Right cardiac atrium (tissue), 5 donors: Measurements from ENCODE around the gene BMPR2. TPM values are rescaled to one million over a fixed set of nuclear protein-coding genes. Genes with fewer than 3 reads are reported as not detected.
"Not testable (repeated sequence)": the region's sequence is repeated elsewhere in the genome, so short reads cannot be mapped to it uniquely, and the experiment has no call there.

Experiments
- ATAC-seq, 2 donors: fragments of 200-7000 bp; cut with Tn5 transposase; one replicate each; pipeline versions ENCODE4 v1.8.0 to v1.9.1; 2020; ENCODE audit warnings: moderate library complexity in 2 of 2, mild to moderate bottlenecking in 1 of 2
- DNase-seq, 3 donors: peaks; one replicate each; pipeline ENCODE4 v3.0.0-alpha.2; 2020
- H3K27ac ChIP-seq: one replicate; pipeline ENCODE4 v1.5.1; 2013; ENCODE audit warnings: mild to moderate bottlenecking, low read length, control low read depth, moderate library complexity
- H3K27me3 ChIP-seq: one replicate; pipeline ENCODE4 v1.6.1; 2013; ENCODE audit not compliant: control insufficient read depth, insufficient read depth
- H3K4me1 ChIP-seq: one replicate; pipeline ENCODE4 v1.6.1; 2013; ENCODE audit warnings: low read length; ENCODE audit not compliant: control insufficient read depth, insufficient read depth
- H3K4me3 ChIP-seq: one replicate; pipeline ENCODE4 v1.5.1; 2013; ENCODE audit warnings: low read length, control low read depth
- H3K9me3 ChIP-seq: one replicate; pipeline ENCODE4 v1.6.1; 2013; ENCODE audit warnings: low read length; ENCODE audit not compliant: control insufficient read depth
- WGBS: extraction: QIAGEN DNeasy Blood & Tissue Kit; methylation state at CpG from one replicate; pipeline ENCODE4 v1.1.7; 2013; 5-methylcytosine and 5-hydroxymethylcytosine counted together
- intact Hi-C, 4 donors: fragments of 100-400 bp; cut with DNase I; formaldehyde crosslinking; loops; one replicate each; pipeline versions ENCODE4 v1.11.0 to v1.14.0; 2022 to 2023
- polyA plus RNA-seq: library from polyadenylated mRNA; stranded (reverse); fragments of 200-250 nt; gene quantifications from one replicate; pipeline ENCODE4 v1.2.3, GENCODE V29; 2013
- total RNA-seq, 4 donors: library from RNA; stranded (reverse); fragmentation: NEBNext Ultra II Directional; extraction: Animal tissue kit (Norgen Biotek cat#: 25700); gene quantifications; one replicate each; pipeline ENCODE4 v1.2.1, GENCODE V29; 2021
- donor health status: healthy with polysubstance abuse.
- donor health status: DM: no; HTN: yes; CAD: no.
- donor health status: DM: no; HTN: no; CAD: no.
- donor health status: DM: no; HTN: yes; CAD: no; lungs with severe emphysema.
- donor health status: DM: yes; HTN: yes; CAD: no.

The BMPR2 gene
- total and polyA plus RNA-seq, 5 donors, result 14.9 to 64.7 (median 53.8) TPM

GRCh38 chr2:202418511-202418910 lies 42.4 kb downstream of the BMPR2 start:
- peak in 1 of 2 donors; percentile 50 for ATAC-seq
- no peaks in the 10 kb centered on the region for H3K27me3 ChIP-seq
- H3K27ac ChIP-seq, result no peak overlapping the region

GRCh38 chr2:202423139-202423538 lies 47.0 kb downstream of the BMPR2 start:
- no peak overlapping the region for H3K27ac ChIP-seq
- H3K4me1 ChIP-seq, result peaks cover 14% of the 10 kb centered on the region
- ATAC-seq (no peak), DNase-seq (no peak)
- H3K9me3 ChIP-seq, result no peaks in the 10 kb centered on the region
- intact Hi-C loops, result no loop called here
- H3K27me3 ChIP-seq, result no peaks in the 10 kb centered on the region
- WGBS, result 57% methylated on average over 2 of the region's 2 CpGs
- H3K4me3 ChIP-seq, result no peak overlapping the region

More at GRCh38 chr2:202418511-202418910, 42.4 kb downstream of the BMPR2 start:
- H3K9me3 ChIP-seq, result no peaks in the 10 kb centered on the region
- H3K4me1 ChIP-seq, result peaks cover 13% of the 10 kb centered on the region
- intact Hi-C loops, result no loop called here
- no peak for DNase-seq
- no peak overlapping the region for H3K4me3 ChIP-seq

- intact Hi-C loops, result no loop called here
Measured at GRCh38 chr2:202425036-202425435, 48.9 kb downstream of the BMPR2 start.

DNA sequence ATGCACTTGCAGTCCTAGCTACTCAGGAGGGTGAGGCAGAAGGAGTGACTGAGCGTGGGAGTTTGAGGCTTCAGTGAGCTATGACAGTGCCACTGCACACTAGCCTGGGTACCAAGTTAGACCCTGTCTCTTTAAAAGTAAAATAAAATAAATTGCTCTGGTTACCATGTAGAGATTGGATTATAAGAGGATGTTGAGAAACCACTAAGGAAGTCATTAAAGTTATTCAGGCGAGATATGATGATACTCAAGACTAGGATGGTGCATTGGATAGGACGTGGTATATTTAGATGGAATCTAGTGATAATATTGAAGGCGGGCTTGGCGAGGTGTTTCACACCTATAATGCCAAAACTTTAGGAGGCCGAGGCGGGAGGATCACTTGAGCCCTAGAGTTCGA lies 50.6 kb downstream of the BMPR2 start:
- Histone ChIP-seq H3K9me3 (no peaks in the 10 kb centered on the region), H3K27ac (no peak overlapping the region), H3K4me3 (no peak overlapping the region), H3K4me1 (peaks cover 15% of the 10 kb centered on the region), H3K27me3 (no peaks in the 10 kb centered on the region)
- WGBS, result 83% methylated on average over 8 of the region's 8 CpGs
- intact Hi-C loops, result no loop called here
- no peak for DNase-seq
- ATAC-seq, result no peak

More at GRCh38 chr2:202425036-202425435, 48.9 kb downstream of the BMPR2 start:
- no peaks in the 10 kb centered on the region for H3K9me3 ChIP-seq
- WGBS, result 84% methylated on average over 5 of the region's 5 CpGs
- no peak for DNase-seq
- H3K27ac ChIP-seq, result no peak overlapping the region
- H3K4me1 ChIP-seq, result peaks cover 15% of the 10 kb centered on the region
- H3K27me3 ChIP-seq, result no peaks in the 10 kb centered on the region
- H3K4me3 ChIP-seq, result no peak overlapping the region
- ATAC-seq, result no peak

- peaks cover 11% of the 10 kb centered on the region for H3K4me1 ChIP-seq
- intact Hi-C loops, result no loop called here
- WGBS, result 46% methylated on average over 6 of the region's 6 CpGs
- peak overlapping the region; percentile 64 for H3K27ac ChIP-seq
- DNase-seq (no peak), ATAC-seq (peak; percentile 73 to 79)
- H3K4me3 ChIP-seq, result no peak overlapping the region
- H3K27me3 ChIP-seq, result no peaks in the 10 kb centered on the region
- no peaks in the 10 kb centered on the region for H3K9me3 ChIP-seq
Measured at GRCh38 chr2:202429164-202429980, 53.2 kb downstream of the BMPR2 start.

DNA sequence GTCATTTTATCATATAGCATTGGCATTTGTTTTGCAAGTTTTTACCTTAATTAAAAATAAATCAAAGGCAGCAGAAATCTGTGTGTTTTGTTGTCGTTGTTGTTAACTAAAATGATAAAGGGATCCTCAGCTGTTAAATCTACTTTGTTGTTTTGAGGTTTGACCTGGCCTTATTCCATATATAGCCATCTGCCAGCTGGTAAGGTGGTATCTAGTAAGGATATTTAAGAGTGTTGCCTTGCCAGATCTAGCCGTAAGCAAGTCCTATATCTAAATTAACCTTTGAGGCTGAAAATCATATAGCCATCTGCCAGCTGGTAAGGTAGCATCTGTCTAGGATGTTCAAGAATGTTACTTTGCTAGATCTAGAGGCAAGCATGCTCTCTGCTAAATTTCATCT lies 56.6 kb downstream of the BMPR2 start:
- Histone ChIP-seq H3K9me3 (no peaks in the 10 kb centered on the region), H3K4me3 (no peak overlapping the region), H3K4me1 (peaks cover 4% of the 10 kb centered on the region), H3K27me3 (no peaks in the 10 kb centered on the region), H3K27ac (no peak overlapping the region)
- intact Hi-C loops, result no loop called here
- DNase-seq, result no peak
- 71% methylated on average over 2 of the region's 2 CpGs for WGBS
- ATAC-seq, result no peak

DNA sequence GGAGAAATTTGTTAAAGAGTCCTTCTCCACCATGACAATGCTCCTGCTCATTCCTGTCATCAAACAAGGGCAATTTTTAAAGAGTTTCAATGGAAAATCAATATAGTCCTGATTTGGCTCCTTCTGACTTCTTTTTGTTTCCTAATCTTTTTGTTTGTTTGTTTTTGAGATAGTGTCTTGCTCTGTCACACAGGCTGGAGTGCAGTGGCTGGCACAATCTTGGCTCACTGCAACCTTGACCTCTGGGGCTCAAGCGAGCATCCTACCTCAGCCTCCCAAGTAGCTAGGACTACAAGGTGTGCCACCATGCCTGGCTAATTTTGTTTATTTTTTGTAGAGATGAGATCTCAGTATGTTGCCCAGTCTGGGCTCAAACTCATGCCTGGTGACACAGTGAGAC lies 58.3 kb downstream of the BMPR2 start:
- DNase-seq, result no peak
- intact Hi-C loops, result no loop called here
- H3K27me3 ChIP-seq, result no peaks in the 10 kb centered on the region
- H3K9me3 ChIP-seq, result no peaks in the 10 kb centered on the region
- H3K27ac ChIP-seq, result no peak overlapping the region
- no peak overlapping the region for H3K4me3 ChIP-seq
- ATAC-seq, result no peak
- WGBS, result 95% methylated on average over 1 of the region's 1 CpG
- no peaks in the 10 kb centered on the region for H3K4me1 ChIP-seq

DNA sequence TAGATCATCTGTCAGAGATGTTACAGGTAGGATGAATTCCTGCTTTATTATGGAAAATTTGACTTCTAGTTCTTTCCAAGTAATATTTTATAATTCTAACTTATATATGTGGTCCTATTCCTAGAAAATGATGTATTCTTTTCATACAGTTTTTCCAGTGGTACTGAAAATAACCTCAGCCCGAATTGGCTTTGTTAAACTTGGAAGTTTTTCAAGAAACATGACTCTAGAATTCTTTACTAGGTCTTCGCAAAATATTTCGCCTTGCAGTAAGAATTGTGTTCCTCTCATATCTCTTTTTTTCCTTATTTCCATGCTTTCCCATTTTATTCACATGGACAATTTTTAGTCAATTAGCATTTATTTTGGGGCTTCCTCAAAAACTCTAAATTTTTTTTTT lies 60.5 kb downstream of the BMPR2 start:
- no peak for ATAC-seq
- Histone ChIP-seq H3K27ac (no peak overlapping the region), H3K9me3 (no peaks in the 10 kb centered on the region), H3K4me1 (no peaks in the 10 kb centered on the region), H3K4me3 (no peak overlapping the region), H3K27me3 (no peaks in the 10 kb centered on the region)
- 25% methylated on average over 3 of the region's 3 CpGs for WGBS
- DNase-seq, result no peak
- intact Hi-C loops, result no loop called here

- intact Hi-C loops, DNase-seq: not testable (repeated sequence)
Measured at GRCh38 chr2:202440117-202440516, 64.0 kb downstream of the BMPR2 start.

GRCh38 chr2:202442882-202443281 lies 66.8 kb downstream of the BMPR2 start:
- Histone ChIP-seq H3K27me3 (no peaks in the 10 kb centered on the region), H3K9me3 (no peaks in the 10 kb centered on the region), H3K27ac (no peak overlapping the region), H3K4me1 (peaks cover 1% of the 10 kb centered on the region), H3K4me3 (no peak overlapping the region)
- WGBS, result 41% methylated on average over 2 of the region's 2 CpGs
- intact Hi-C loops, result no loop called here
- no peak for ATAC-seq
- no peak for DNase-seq

More at GRCh38 chr2:202440117-202440516, 64.0 kb downstream of the BMPR2 start:
- H3K9me3 ChIP-seq, H3K27me3 ChIP-seq, H3K27ac ChIP-seq, H3K4me3 ChIP-seq, ATAC-seq, H3K4me1 ChIP-seq: not testable (repeated sequence)
- WGBS, result 94% methylated on average over 24 of the region's 24 CpGs

DNA sequence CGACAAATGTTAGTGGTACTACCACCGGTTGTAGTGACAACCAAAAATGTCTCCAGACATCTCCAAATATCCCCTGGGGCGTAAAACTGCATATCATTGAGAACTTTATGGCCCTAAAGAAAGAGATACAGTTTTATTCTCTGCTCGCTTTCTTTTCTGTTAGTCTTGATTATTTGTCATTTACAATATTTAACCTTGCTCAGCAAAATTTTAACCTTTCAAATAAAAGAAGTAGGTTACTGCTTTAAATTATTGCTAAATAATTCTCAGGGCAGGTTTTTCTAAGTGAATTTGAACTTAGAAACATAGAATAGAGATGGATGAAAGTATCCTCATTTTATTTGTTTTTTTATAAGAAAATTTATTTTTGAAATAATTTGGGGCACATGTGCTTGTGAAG lies 67.9 kb downstream of the BMPR2 start:
- no peaks in the 10 kb centered on the region for H3K27me3 ChIP-seq
- intact Hi-C loops, result no loop called here
- peaks cover 1% of the 10 kb centered on the region for H3K4me1 ChIP-seq
- no peak overlapping the region for H3K4me3 ChIP-seq
- H3K27ac ChIP-seq, result no peak overlapping the region
- no peak for ATAC-seq
- no peaks in the 10 kb centered on the region for H3K9me3 ChIP-seq
- WGBS, result 93% methylated on average over 4 of the region's 4 CpGs
- no peak for DNase-seq
